GM12874 (cell line): ENCODE results near the gene RAB11FIP4.

Experiments
- CTCF ChIP-seq: IDR thresholded peaks from 2 replicates; pipeline ENCODE4 v1.5.1; 2011; ENCODE audit warnings: low read depth, mild to moderate bottlenecking, control low read depth, low read length, moderate library complexity; ENCODE audit not compliant: insufficient read depth

Gene RAB11FIP4

DNA sequence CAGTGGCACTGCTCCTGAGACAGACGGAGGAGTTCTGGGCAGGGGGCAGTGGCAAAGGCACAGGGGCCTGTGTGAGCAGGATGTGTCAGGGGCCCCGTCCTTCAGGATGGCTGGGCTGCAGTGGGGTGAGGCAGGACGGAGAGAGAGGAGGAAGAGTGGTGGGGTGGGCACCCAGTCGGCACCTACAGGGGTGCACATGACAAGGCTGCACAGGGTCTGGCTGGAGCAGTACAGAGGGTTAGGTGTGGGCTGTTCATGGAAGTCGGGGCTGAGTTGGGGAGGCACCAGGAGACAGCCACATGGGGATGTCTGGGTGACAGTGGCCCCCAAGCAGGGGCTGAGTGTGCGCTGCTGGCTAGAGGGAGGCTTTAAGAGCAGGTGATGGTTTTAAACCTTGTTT lies 106.0 kb downstream of the RAB11FIP4 start:
- no peak for TF ChIP-seq CTCF

DNA sequence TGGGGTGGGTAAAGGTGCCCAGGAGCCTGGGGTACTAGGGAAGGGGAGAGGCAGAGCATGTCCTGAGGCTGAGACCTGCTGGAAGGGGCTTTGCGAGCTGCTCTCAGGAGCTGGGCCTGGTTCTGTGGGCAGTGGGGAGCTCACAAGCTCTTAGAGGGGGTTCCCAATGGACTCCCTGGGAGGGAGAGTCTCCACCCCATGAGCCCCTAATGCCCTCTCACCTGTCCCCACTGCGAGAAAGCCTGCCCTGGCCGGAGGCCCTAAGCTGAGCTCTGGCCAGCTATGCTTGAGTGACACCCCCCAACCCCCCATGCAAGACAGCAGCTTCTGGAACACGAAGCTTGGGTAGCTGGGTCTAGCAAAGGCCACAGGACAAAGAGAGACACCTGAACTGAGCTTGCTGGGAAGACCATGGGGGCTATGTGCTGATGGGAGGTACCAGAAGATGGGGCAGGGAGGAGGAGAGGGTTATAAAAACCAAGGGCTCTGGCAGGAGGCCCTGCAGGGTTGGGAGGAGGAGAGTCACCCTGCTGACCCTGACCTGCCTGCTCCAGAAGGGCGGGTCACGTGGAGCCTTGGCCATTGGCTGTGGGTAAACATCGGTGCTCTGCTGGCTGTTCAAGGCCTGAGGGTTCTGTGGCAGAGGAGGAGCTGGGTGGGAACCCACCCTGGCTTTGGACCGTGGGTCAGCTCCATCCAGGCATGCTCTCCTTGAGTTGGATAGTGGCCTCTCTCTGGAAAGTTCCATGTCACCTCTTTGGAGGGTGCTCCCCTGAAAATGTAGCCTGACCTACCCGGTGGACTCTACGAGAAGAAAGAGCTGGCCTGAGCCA lies 106.7 kb downstream of the RAB11FIP4 start:
- no peak for TF ChIP-seq CTCF

DNA sequence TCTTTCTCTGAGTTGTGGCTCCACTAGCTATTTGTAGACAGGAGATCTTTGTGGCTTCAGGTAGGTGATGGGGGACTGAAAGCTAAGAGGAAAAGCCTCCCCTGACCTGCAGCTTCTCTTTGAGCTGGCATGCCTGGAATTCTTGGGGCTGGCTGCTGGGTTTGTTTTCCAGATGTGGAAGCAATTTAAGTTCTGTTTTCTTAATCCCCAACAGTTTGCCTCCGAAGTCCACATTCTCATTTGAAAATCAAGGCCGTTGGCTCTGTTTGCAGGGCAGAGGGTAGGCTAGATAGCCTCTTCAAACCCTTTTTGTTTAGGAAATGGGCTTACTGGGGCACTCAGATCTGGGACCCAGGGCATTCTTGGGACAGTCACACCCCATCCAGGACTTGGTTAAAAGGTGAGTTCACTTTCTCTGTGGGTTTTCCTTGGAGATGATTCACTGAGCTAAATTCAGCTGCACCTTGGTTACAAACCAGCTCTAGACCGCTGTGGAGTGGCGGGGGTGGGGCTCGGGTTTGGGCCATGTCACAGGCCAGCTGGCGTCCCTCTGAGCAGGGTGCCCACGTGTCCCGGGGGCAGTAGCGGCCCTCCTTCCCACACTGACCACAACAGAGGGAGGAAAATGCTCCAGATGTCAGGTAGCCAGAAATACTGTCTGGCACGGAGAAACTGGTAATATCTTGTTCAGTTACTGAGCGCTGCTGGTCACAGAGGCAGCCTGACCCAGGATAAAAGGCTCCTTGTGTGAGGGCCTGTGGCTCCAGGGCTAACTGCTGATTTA lies 108.5 kb downstream of the RAB11FIP4 start:
- TF ChIP-seq CTCF: no peak

- no peak for TF ChIP-seq CTCF
Measured at GRCh38 chr17:31506517-31506916, 115.0 kb downstream of the RAB11FIP4 start.

DNA sequence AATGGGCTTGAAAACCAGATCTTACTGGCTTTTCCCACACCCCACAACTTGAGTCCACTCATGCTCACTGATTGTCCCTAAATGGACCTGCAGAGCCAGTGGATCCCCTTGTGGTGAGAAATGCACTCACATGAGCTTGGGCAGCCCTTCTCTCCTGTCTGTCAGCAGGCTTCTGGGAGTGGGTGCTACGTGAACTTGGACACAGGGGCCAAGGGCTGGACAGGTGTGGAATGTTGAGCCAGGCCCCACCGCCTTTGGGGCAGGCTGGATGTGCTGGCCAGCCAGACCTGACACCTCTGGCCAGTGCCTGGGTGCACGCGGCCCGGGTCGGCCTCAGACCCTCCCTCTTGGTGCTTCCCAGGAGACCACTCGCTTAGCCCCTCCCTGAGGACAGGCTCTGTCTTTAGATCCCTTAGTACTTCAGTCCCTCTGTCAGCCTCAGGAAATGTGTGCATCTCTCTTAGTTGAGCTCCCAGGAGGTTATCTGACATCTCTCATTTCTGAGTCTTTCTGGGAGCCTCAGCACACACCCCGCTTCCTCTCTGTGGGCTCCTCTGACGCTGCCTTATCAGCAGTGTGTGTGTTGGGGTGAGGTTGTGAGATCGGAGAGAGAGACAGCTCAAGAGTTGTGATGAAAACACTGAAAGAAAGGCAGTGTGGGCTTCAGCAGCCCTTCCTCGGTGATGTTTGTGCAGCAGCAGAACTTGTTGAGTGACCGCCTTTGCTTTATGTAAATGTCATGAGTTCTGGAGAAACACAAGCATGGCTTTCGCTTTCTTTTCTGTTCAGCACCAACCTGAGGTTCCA lies 117.0 kb downstream of the RAB11FIP4 start:
- TF ChIP-seq CTCF: peak; percentile 72

GRCh38 chr17:31509095-31509804 lies 117.8 kb downstream of the RAB11FIP4 start:
- TF ChIP-seq CTCF: no peak
